GM13977 (cell line): ENCODE measurements around the gene COPS9.

Experiments used
- DNase-seq: peaks from one replicate; pipeline ENCODE4 v3.0.0; 2012; ENCODE audit warnings: low spot score
- in situ Hi-C: fragments of 300-500 bp; cut with MboI; formaldehyde crosslinking; loops from one replicate; pipeline ENCODE4 v1.12.0; 2022; ENCODE audit warnings: low sequenced_read_pairs, low pct_unique_long_range_greater_than_20kb, mixed read lengths, inconsistent platforms; ENCODE audit not compliant: unreplicated experiment
- TF ChIP-seq, protein P1 (sequence below): IDR thresholded peaks from 2 replicates; pipeline ENCODE4 v1.5.1; 2012; ENCODE audit warnings: mild to moderate bottlenecking, control low read depth; ENCODE audit not compliant: insufficient read depth; ENCODE audit errors: extremely low read depth, missing control alignments

COPS9 gene

DNA sequence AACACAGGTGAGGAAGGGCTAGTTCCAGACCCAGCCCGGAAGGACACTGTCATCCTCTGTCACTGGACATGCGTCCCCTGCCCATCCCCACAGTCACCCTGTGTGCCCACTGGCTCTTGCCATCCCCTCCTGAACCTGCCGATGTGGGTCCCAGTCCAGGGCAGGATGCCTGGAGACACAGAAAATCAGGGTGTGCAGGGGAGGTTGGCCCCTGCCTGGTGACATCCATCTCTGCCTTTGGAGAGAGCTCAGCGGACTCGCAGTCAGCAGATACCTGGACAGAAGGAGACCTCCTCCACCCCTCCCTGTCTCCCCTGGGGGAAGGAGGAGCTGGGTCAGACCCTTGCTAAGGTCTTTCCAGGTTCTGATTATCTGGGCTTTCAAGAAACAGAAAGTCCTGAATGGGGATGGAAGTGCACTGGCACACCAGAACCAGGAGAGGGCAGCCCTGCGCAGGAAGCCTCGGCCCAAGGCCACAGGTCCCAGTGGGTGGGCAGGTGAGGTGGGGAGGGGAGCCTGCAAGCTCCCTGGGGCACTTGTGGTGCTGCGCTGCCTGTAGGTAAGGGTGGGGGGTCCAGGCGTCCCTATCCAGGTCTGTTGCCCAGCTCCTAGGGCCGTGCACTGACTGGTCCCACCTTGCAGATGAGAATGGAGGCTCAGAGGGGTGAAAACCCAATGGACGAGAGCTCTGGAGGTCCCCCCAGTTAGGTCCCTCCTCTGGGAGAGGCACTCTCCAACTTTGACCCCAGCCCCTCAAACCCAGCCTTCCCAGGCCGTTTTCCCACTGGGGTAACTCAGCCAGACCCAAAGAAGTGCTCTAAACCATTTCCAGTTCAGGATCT, 14.1 kb upstream of the COPS9 start:
- in situ Hi-C loops, result no loop called here
- peak; percentile 84 for DNase-seq
- TF ChIP-seq, protein P1, sequence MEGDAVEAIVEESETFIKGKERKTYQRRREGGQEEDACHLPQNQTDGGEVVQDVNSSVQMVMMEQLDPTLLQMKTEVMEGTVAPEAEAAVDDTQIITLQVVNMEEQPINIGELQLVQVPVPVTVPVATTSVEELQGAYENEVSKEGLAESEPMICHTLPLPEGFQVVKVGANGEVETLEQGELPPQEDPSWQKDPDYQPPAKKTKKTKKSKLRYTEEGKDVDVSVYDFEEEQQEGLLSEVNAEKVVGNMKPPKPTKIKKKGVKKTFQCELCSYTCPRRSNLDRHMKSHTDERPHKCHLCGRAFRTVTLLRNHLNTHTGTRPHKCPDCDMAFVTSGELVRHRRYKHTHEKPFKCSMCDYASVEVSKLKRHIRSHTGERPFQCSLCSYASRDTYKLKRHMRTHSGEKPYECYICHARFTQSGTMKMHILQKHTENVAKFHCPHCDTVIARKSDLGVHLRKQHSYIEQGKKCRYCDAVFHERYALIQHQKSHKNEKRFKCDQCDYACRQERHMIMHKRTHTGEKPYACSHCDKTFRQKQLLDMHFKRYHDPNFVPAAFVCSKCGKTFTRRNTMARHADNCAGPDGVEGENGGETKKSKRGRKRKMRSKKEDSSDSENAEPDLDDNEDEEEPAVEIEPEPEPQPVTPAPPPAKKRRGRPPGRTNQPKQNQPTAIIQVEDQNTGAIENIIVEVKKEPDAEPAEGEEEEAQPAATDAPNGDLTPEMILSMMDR, result peak; percentile 86

DNA sequence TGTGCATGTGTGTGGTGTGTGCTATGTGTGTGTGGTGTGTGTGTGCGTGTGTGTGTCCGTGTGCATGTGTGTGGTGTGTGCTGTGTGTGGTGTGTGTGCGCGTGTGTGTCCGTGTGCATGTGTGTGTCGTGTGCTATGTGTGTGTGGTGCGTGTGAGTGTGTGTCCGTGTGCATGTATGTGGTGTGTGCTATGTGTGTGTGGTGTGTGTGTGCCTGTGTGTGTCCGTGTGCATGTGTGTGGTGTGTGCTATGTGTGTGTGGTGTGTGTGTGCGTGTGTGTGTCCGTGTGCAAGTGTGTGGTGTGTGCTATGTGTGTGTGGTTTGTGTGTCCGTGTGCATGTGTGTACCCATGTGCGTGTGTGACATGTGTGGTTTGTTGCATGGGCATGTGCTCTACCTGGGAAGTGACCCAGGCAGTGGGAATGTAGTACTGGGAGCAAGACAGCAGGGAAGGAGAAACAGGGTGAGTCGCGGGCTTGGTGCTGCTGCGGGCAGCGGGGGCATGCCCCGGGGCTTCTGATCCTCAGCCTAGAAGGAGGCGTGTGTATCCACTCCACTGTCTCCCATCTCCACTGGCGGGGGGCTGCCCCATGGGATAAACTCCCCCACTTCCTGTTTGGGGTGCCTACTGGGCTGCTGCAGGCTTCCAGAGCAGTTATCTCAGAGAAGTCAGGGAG, 11.9 kb upstream of the COPS9 start:
- DNase-seq, result no peak
- TF ChIP-seq, protein P1, result no peak
- in situ Hi-C loops, result no loop called here

- TF ChIP-seq, protein P1, result no peak
- in situ Hi-C loops, result no loop called here
- DNase-seq, result no peak
Observed at GRCh38 chr2:240147382-240147781, 11.3 kb upstream of the COPS9 start.

GRCh38 chr2:240146627-240147278, 10.6 kb upstream of the COPS9 start:
- no peak for DNase-seq
- in situ Hi-C loops, result no loop called here
- TF ChIP-seq, protein P1, result no peak

- TF ChIP-seq, protein P1, result no peak
- in situ Hi-C loops, result no loop called here
- no peak for DNase-seq
Observed at GRCh38 chr2:240146141-240146561, 10.0 kb upstream of the COPS9 start.

GRCh38 chr2:240145461-240145860, 9.4 kb upstream of the COPS9 start:
- in situ Hi-C loops, result no loop called here
- DNase-seq, result no peak
- TF ChIP-seq, protein P1, result no peak
